Fibroblast of lung (primary cell): ENCODE results near the gene PC. TPM values are rescaled to one million over a fixed set of nuclear protein-coding genes. Genes with fewer than 3 reads are reported as not detected.

ENCODE experiments used
- DNase-seq, 2 donors: peaks; one replicate each; pipeline versions ENCODE4 v3.0.0 to v3.0.0-alpha.2; 2010; ENCODE audit warnings: low read depth in 2 of 2
- H2AFZ ChIP-seq: 2 replicates; pipeline ENCODE4 v1.5.1; 2012; ENCODE audit warnings: low read length, control low read depth, inconsistent platforms
- H3K27ac ChIP-seq: 2 replicates; pipeline ENCODE4 v1.5.1; 2011; ENCODE audit warnings: low read length, control low read depth; ENCODE audit not compliant: insufficient read depth
- H3K27me3 ChIP-seq: 2 replicates; pipeline ENCODE4 v1.5.1; 2011; ENCODE audit warnings: mild to moderate bottlenecking, low read length; ENCODE audit not compliant: control insufficient read depth, insufficient read depth
- H3K36me3 ChIP-seq: 2 replicates; pipeline ENCODE4 v1.5.1; 2011; ENCODE audit warnings: low read length; ENCODE audit not compliant: control insufficient read depth, insufficient read depth
- H3K4me1 ChIP-seq: 2 replicates; pipeline ENCODE4 v1.5.1; 2011; ENCODE audit warnings: low read length; ENCODE audit not compliant: control insufficient read depth, insufficient read depth; ENCODE audit errors: extremely low read depth
- H3K4me2 ChIP-seq: 2 replicates; pipeline ENCODE4 v1.5.1; 2011; ENCODE audit warnings: low read length, control low read depth; ENCODE audit not compliant: insufficient read depth; ENCODE audit errors: extremely low read depth
- H3K4me3 ChIP-seq, 4 experiments: fragments of 200-600 bp in 1 of 4; sonication (generic) in 1 of 4; replicated peaks in 1 of 4; 2 replicates each; pipeline ENCODE4 v1.5.1; 2011 to 2016; ENCODE audit warnings: low read length in 4 of 4, low read depth in 3 of 4, mild to moderate bottlenecking in 3 of 4, control low read depth in 2 of 4, inconsistent platforms in 1 of 4, mixed read lengths in 1 of 4; ENCODE audit not compliant: insufficient read depth in 1 of 4; ENCODE audit errors: control extremely low read depth in 1 of 4
- H3K79me2 ChIP-seq: 2 replicates; pipeline ENCODE4 v1.5.1; 2012; ENCODE audit warnings: mild to moderate bottlenecking, low read length, inconsistent platforms; ENCODE audit not compliant: control insufficient read depth, insufficient read depth
- H3K9ac ChIP-seq: 2 replicates; pipeline ENCODE4 v1.5.1; 2011; ENCODE audit warnings: mild to moderate bottlenecking, low read length, control low read depth; ENCODE audit not compliant: insufficient read depth
- H3K9me3 ChIP-seq: 2 replicates; pipeline ENCODE4 v1.5.1; 2012; ENCODE audit warnings: low read depth, low read length; ENCODE audit not compliant: control insufficient read depth, insufficient read depth
- H4K20me1 ChIP-seq: 2 replicates; pipeline ENCODE4 v1.5.1; 2011; ENCODE audit warnings: low read length; ENCODE audit not compliant: control insufficient read depth, insufficient read depth; ENCODE audit errors: extremely low read depth
- EZH2 ChIP-seq: IDR thresholded peaks from 2 replicates; pipeline ENCODE4 v1.5.1; 2012; ENCODE audit warnings: low read length, control low read depth, mild to moderate bottlenecking; ENCODE audit errors: missing control alignments
- polyA plus RNA-seq, 2 donors: library from polyadenylated mRNA; depleted of rRNA in 1 of 2; stranded (reverse) in 1 of 2; unstranded in 1 of 2; fragments of >200 nt; gene quantifications; 2 replicates each; pipeline ENCODE4 v1.2.1, GENCODE V29; 2011 to 2012; ENCODE audit warnings: missing spikeins in 1 of 2
- total RNA-seq: library from RNA; depleted of rRNA; stranded (reverse); fragments of >200 nt; gene quantifications from 2 replicates; pipeline ENCODE4 v1.2.1, GENCODE V29; 2014
- TF ChIP-seq, protein P1 (sequence below), 2 donors: IDR thresholded peaks in 1 of 2; conservative IDR thresholded peaks in 1 of 2; 1 replicate in 1 of 2; 2 replicates in 1 of 2; pipeline ENCODE4 v1.5.1; 2011 to 2012; ENCODE audit warnings: low read length in 2 of 2, control low read depth in 1 of 2, inconsistent platforms in 1 of 2, low read depth in 1 of 2, mild to moderate bottlenecking in 1 of 2

PC gene
- total and polyA plus RNA-seq, 2 donors (not counting 1 experiment from before 2014, with no cell fraction given) = 5.1 to 22.8 TPM

DNA sequence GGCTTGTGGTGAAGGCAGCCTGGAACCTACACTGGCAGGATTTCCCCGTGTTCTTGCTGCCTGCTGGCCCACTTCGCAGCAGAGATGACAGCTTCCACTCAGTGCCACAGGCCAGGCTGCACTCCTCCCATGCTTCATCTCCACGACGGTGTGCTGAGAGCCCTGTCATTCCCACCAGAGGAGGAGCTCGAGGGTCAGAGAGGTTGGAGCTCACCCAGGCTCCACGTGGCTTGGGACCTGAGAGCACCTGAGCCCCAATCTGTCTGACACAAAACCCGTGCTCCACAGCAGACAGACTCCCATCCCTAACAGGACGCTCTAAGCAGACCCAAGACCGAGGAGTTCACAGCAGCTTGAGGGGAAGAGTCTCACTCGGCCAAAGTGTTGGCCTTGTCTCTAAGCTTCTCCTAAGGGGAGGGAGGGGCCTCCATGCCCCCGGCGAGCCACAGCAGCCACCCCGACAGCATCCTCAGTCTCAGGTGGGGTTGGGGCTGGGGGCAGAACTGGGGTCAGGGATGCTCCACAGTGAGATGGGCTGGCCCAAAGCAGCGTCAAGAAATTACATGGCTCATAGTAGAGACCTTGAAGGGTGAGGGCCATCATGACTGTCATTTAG lies 90.7 kb downstream of the PC start:
- no peak overlapping the region for H2AFZ ChIP-seq
- H4K20me1 ChIP-seq = no peaks in the 10 kb centered on the region
- DNase-seq = no peak
- no peaks in the 10 kb centered on the region for H3K9me3 ChIP-seq
- no peak overlapping the region for H3K4me3 ChIP-seq
- no peak overlapping the region for H3K9ac ChIP-seq
- no peak overlapping the region for H3K4me2 ChIP-seq
- no peaks in the 10 kb centered on the region for H3K27me3 ChIP-seq
- H3K36me3 ChIP-seq = peaks cover 2% of the 10 kb centered on the region
- H3K27ac ChIP-seq = no peak overlapping the region
- no peaks in the 10 kb centered on the region for H3K79me2 ChIP-seq
- no peaks in the 10 kb centered on the region for H3K4me1 ChIP-seq
- no peak for TF ChIP-seq EZH2
- TF ChIP-seq, protein P1, sequence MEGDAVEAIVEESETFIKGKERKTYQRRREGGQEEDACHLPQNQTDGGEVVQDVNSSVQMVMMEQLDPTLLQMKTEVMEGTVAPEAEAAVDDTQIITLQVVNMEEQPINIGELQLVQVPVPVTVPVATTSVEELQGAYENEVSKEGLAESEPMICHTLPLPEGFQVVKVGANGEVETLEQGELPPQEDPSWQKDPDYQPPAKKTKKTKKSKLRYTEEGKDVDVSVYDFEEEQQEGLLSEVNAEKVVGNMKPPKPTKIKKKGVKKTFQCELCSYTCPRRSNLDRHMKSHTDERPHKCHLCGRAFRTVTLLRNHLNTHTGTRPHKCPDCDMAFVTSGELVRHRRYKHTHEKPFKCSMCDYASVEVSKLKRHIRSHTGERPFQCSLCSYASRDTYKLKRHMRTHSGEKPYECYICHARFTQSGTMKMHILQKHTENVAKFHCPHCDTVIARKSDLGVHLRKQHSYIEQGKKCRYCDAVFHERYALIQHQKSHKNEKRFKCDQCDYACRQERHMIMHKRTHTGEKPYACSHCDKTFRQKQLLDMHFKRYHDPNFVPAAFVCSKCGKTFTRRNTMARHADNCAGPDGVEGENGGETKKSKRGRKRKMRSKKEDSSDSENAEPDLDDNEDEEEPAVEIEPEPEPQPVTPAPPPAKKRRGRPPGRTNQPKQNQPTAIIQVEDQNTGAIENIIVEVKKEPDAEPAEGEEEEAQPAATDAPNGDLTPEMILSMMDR (conservative IDR thresholded peaks at IDR 0.05 in 1 of 2, IDR thresholded peaks at IDR 0.05 in 1 of 2; ENCODE audit: low read depth in 1 of 2, low read length in 2 of 2) = no peak

DNA sequence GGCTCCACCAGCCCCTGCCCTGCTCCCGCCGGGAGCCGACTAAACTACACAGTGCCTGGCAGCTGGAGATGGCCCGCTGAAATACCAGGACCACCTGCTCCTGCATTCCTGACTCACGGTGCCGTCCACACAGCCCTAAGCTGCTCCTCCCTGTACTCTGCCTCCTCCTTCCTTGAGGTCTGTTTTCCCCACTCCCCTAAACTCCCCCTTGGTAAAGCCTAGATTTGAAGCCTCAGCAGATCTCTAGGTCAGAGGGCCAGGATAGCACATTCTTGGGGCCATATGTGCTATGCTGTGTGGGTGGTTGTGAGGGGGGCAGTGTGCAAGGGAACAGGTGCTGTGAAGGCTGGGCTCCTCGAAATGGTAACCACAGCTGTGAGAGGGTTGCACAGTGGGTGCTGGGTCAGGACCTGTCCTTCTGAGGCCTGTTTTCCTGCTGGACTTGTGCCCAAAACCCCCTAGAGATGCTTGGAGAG lies 91.6 kb downstream of the PC start:
- H4K20me1 ChIP-seq = no peaks in the 10 kb centered on the region

DNA sequence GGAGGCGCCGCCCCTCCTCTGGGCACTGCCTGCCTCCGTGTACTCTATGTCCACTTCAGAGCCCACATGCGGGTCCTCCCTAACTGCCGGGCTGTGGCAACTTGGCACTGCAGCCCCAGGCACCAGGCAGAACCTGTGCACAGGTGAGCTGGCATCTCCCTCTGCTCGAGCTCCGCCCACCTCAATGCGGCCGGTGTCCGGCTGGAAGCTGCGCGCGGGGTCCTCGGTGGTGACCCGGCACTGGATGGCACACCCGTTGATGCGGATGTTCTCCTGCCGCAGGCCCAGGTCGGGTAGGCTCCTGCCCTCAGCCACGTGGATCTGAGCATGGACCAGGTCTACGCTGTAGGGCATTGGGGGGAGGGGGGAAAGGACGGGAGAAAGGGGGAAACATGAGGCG lies 92.2 kb downstream of the PC start:
- no peak overlapping the region for H3K4me3 ChIP-seq
- H3K4me2 ChIP-seq = no peak overlapping the region
- H3K79me2 ChIP-seq = no peaks in the 10 kb centered on the region
- H3K9me3 ChIP-seq = no peaks in the 10 kb centered on the region
- DNase-seq = no peak
- no peak overlapping the region for H3K27ac ChIP-seq
- no peak overlapping the region for H2AFZ ChIP-seq
- H3K36me3 ChIP-seq = peaks cover 5% of the 10 kb centered on the region
- H3K4me1 ChIP-seq = no peaks in the 10 kb centered on the region
- H4K20me1 ChIP-seq = no peaks in the 10 kb centered on the region
- TF ChIP-seq EZH2 = no peak
- TF ChIP-seq, protein P1 (conservative IDR thresholded peaks at IDR 0.05 in 1 of 2, IDR thresholded peaks at IDR 0.05 in 1 of 2; ENCODE audit: low read depth in 1 of 2, low read length in 2 of 2) = no peak
- H3K27me3 ChIP-seq = no peaks in the 10 kb centered on the region
- no peak overlapping the region for H3K9ac ChIP-seq

More for the DNA sequence above, 91.6 kb downstream of the PC start:
- Histone ChIP-seq H3K27ac (no peak overlapping the region), H3K4me2 (no peak overlapping the region), H3K9ac (no peak overlapping the region), H3K79me2 (no peaks in the 10 kb centered on the region), H2AFZ (no peak overlapping the region), H3K36me3 (peaks cover 5% of the 10 kb centered on the region), H3K4me3 (no peak overlapping the region), H3K4me1 (no peaks in the 10 kb centered on the region), H3K9me3 (no peaks in the 10 kb centered on the region), H3K27me3 (no peaks in the 10 kb centered on the region)
- no peak for DNase-seq
- TF ChIP-seq, protein P1 (conservative IDR thresholded peaks at IDR 0.05 in 1 of 2, IDR thresholded peaks at IDR 0.05 in 1 of 2; ENCODE audit: low read depth in 1 of 2, low read length in 2 of 2) = no peak
- TF ChIP-seq EZH2 = no peak
